Naive thymus-derived CD8-positive, alpha-beta T cell (primary cell): ENCODE measurements around the gene TADA2B. TPM values are rescaled to one million over a fixed set of nuclear protein-coding genes. Genes with fewer than 3 reads are reported as not detected.

ENCODE experiments used
- ATAC-seq, 2 donors: fragments of 150-1000 bp; cut with Tn5 transposase in 1 of 2; sonication (Bioruptor Pico), chemical (Tn5 transposase) in 1 of 2; 1 replicate in 1 of 2; 2 replicates in 1 of 2; pipeline ENCODE4 v1.10.0; 2021; ENCODE audit warnings: mild to moderate bottlenecking in 2 of 2, moderate library complexity in 2 of 2
- POLR2A ChIA-PET: fragments of 350-600 bp; sonication (Branson Sonifier 250); formaldehyde crosslinking; loops from one replicate; lab custom pipeline; 2021; ENCODE audit warnings: antibody characterized with exemption; lab: Charles Lee
- DNase-seq, 10 donors: peaks; one replicate each; pipeline versions ENCODE4 v3.0.0 to v3.0.0-alpha.2; 2020 to 2022
- H3K27ac Mint-ChIP-seq, 10 donors: one replicate each; pipeline ENCODE4 v1.8.0; 2020 to 2022; ENCODE audit warnings: mild to moderate bottlenecking in 10 of 10, mixed read lengths in 10 of 10, moderate library complexity in 4 of 10, inconsistent platforms in 1 of 10
- H3K27me3 Mint-ChIP-seq, 5 donors: one replicate each; pipeline ENCODE4 v1.8.0; 2021 to 2022; ENCODE audit warnings: mixed read lengths in 5 of 5
- H3K36me3 Mint-ChIP-seq, 3 donors: one replicate each; pipeline ENCODE4 v1.8.0; 2020 to 2022; ENCODE audit warnings: mixed read lengths in 3 of 3, mild to moderate bottlenecking in 2 of 3, inconsistent platforms in 1 of 3
- H3K4me1 Mint-ChIP-seq, 4 donors: one replicate each; pipeline ENCODE4 v1.8.0; 2021 to 2022; ENCODE audit warnings: mixed read lengths in 4 of 4
- H3K4me3 Mint-ChIP-seq, 10 donors: one replicate each; pipeline ENCODE4 v1.8.0; 2020 to 2022; ENCODE audit warnings: mild to moderate bottlenecking in 10 of 10, mixed read lengths in 10 of 10, moderate library complexity in 6 of 10, inconsistent platforms in 1 of 10
- H3K9me3 Mint-ChIP-seq, 9 donors: one replicate each; pipeline ENCODE4 v1.8.0; 2020 to 2022; ENCODE audit warnings: mixed read lengths in 9 of 9, mild to moderate bottlenecking in 3 of 9, inconsistent platforms in 1 of 9, moderate library complexity in 1 of 9
- polyA plus RNA-seq, 3 donors: library from polyadenylated mRNA; unstranded; fragments of 300-500 nt; fragmentation: Illumina TruSeq; gene quantifications; one replicate each; pipeline ENCODE4 v1.2.3, GENCODE V29; 2021
- total RNA-seq, 8 experiments: library from RNA in 2 of 8; stranded (reverse) in 2 of 8; gene quantifications; one replicate each; pipeline ENCODE4 v1.2.3 and lab custom pipeline; 2021 to 2026

Gene TADA2B, protein sequence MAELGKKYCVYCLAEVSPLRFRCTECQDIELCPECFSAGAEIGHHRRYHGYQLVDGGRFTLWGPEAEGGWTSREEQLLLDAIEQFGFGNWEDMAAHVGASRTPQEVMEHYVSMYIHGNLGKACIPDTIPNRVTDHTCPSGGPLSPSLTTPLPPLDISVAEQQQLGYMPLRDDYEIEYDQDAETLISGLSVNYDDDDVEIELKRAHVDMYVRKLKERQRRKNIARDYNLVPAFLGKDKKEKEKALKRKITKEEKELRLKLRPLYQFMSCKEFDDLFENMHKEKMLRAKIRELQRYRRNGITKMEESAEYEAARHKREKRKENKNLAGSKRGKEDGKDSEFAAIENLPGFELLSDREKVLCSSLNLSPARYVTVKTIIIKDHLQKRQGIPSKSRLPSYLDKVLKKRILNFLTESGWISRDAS
- total RNA-seq (10 to 100 TPM; 50.5 to 55.2 TPM), polyA plus RNA-seq (1 to 10 TPM; 2.6 to 4.8 (median 4.5) TPM), total RNA-seq (lab: John Stamatoyannopoulos, UW) (36.7 to 83.8 (median 48.4) reads per million in 6 experiments)

DNA sequence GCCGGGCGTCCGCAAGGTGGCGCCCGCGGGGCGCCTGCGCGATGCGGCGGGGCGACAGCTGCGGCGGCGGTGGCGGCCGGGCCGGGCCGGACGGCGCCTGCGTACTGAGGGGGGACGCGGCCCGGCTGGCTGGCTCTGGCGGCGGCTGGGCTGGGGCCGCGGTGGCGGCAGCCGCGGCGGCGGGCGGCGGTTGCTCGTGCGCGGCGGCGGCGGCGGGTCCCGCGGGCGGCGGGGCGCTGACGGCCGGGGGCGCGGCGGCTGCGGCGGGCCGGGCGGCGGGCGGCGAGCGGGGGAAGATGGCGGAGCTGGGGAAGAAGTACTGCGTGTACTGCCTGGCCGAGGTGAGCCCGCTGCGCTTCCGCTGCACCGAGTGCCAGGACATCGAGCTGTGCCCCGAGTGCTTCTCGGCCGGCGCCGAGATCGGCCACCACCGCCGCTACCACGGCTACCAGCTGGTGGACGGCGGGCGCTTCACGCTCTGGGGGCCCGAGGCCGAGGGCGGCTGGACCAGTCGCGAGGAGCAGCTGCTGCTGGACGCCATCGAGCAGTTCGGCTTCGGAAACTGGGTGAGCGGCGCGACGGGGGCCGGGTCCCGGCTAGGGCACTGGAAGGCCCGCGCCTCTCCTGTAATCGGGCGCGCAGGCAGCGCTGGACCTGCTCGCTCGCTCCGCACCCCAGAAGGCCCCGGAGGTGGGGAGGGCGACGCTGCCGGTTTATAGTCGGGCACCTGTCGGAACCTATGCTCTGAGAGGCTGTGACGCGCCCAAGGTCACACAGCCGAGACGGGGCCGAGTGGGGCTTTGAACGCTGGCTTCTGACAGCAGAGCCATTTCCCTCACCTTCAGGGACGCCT lies at the start of gene TADA2B:
Gene TADA2B, plus strand, starts transcription at position 89 of the 853 bp plus-strand sequence. Its CDS starts 208 bp downstream, at position 297.
- Mint-ChIP-seq H3K4me3 (peak within 1 kb of the TSS; percentile 87 to 95 (median 92)), H3K4me1 (peaks cover 35 to 58% (median 48%) of the 10 kb centered on the region in 4 donors), H3K27me3 (no peaks in the 10 kb centered on the region), H3K9me3 (no peaks in the 10 kb centered on the region), H3K36me3 (peaks cover 0 to 8% (median 2%) of the 10 kb centered on the region in 3 donors), H3K27ac (peak within 1 kb of the TSS; percentile 72 to 94 (median 90))
- POLR2A ChIA-PET: interaction anchor here (0.8 to 6.9 kb wide), 18 partner anchors 13 to 402 kb away, joined by 3 to 172 read pairs (median 5); partner anchors contain the start of genes BLOC1S4, GRPEL1 and TBC1D14
- peak; percentile 55 to 67 for ATAC-seq
- peak; percentile 30 to 74 (median 50) for DNase-seq

DNA sequence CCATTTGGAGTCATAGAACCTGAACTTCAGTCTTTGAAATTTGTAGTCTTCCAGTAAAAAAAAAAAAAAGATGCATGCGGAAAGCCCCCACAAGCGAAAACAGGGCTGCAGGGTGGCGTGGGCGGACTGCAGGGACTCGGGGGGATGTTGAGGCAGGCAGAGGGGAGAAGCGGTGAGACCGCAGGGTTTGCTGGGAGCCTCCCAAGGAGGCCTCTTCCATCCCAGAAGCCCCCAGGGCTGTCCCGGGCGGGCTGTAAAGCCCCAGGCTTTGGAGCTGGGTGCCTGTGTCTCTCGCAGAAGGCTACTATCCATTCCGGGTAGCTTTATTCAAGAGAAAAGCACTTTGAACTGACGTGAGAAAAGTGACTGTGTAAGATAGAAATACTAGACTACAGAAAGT lies 46.7 kb upstream of the TADA2B start:
- Mint-ChIP-seq H3K9me3 (no peaks in the 10 kb centered on the region), H3K4me1 (peaks cover 9 to 24% (median 15%) of the 10 kb centered on the region in 4 donors), H3K27me3 (no peaks in the 10 kb centered on the region), H3K27ac (no peak overlapping the region), H3K4me3 (no peak overlapping the region), H3K36me3 (peaks cover 0 to 73% (median 23%) of the 10 kb centered on the region in 3 donors)
- DNase-seq (no peak), ATAC-seq (no peak)
- POLR2A ChIA-PET: interaction anchor here (0.7 to 1.0 kb wide), 2 partner anchors 88 to 161 kb away, joined by 3 read pairs; no protein-coding TSS in a partner anchor

DNA sequence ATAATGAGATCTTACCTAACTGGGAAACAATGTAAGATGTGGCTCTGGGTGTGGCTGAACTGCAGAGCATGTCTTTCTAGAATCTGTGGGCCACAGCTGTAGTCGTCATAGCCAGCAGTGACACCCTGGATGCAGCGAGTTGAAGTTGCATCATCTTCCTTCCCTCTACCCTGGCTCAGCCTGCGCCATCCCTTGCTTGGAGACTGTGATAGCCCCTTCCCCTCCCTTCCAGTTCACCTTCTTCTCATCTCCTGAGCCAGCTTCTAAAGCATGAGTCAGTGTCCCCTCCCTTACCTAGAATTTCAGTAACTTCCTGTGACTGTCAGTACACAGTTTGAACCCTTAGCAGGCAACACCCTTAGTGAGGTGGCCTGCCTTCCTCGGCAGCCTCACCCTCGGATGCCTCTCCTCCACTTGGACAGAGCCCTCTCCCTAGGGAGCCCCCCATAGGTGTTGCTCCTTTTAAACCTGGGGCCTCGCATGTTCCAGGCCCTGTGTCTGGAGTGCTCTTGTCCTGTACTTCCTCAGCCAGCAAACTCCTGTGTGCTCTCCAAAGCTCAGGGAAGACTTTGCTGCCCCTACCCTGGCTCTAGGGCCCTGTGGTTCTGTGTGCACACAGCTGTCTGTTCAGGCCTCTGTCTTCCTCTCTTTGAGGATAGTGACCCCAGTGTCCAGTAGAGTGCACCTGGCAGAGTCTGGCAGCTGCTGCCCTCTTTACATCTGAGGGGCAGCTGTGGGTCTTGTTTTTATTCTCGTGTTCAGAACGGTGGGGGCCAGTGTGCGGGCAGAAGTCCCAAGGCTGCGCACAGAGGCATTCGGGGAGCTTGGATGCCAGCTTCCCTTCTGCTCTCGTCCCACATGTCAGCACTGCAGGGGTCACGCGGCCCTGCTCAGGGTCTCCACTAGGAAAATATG lies 43.7 kb upstream of the TADA2B start:
- H3K27me3 Mint-ChIP-seq: no peaks in the 10 kb centered on the region
- no peak for ATAC-seq
- peaks cover 3 to 12% (median 4%) of the 10 kb centered on the region in 4 donors for H3K4me1 Mint-ChIP-seq
- H3K36me3 Mint-ChIP-seq: peaks cover 0 to 90% (median 31%) of the 10 kb centered on the region in 3 donors
- no peak overlapping the region for H3K4me3 Mint-ChIP-seq
- DNase-seq: no peak
- no peaks in the 10 kb centered on the region for H3K9me3 Mint-ChIP-seq
- POLR2A ChIA-PET: no interaction called here
- H3K27ac Mint-ChIP-seq: peak overlapping the region in 5 of 10 donors; percentile 29 to 71 (median 57)

DNA sequence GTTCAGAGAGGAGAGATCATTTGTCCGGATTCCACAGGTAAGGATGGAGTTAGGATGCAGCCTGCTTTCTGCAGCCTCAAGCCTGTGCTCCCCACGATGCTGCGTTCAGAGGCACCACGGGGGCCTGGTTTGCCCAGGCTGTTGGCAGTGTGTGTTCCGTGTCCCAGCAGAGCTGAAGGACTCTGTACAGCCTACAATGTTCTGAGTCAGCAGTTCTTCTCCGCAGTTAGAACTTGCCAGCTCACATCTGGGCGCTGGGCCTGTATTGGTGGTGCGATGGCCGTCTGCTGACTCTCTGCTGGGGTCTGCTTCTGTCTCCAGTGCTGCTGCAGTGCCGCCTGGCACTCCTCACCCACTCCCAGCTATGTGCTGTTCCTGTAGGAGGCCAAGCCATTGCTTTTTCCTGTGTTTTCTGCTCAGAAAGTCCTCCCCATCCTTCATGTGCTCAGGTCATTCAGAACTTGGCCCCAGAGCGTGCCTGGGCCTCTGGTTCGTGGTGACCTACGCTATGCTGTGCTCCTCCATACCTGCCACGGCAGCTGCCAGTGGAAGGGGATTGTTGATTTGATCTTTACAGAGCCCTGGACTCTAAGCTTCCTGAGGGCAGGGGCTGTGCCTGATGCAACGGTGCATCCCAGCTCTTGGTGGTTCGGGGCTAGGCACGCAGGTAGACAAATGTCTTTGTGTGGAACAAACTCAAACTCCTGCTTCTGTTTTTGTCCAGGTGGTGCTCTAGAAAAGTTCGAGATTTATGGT lies 42.6 kb upstream of the TADA2B start:
- H3K4me1 Mint-ChIP-seq: peaks cover 0 to 13% (median 4%) of the 10 kb centered on the region in 4 donors

DNA sequence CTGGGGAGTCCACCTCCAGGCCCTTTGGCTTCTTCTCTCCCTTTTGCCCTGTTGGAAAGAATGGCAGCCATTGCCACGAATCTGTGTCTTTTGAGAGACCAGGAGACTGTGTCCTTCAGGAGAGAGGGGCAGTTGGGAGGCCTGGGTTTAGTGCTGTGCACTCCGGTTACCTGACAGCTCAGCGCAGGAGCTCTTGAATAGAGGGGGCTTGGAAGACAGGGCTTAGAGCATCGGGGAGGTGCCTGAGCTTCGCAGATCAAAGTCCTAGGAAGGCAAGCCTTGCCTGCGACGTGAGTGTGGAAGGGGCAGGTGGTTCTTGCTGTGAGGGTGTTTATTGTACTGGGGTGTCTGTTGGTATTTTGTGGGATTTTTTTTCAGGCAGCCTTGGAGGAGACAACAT lies 41.9 kb upstream of the TADA2B start:
- ATAC-seq (no peak), DNase-seq (no peak)
- Mint-ChIP-seq H3K9me3 (no peaks in the 10 kb centered on the region), H3K36me3 (peaks cover 0 to 88% (median 34%) of the 10 kb centered on the region in 3 donors), H3K27me3 (no peaks in the 10 kb centered on the region), H3K4me3 (no peak overlapping the region), H3K27ac (peak overlapping the region in 1 of 10 donors; percentile 19), H3K4me1 (peaks cover 0 to 13% (median 4%) of the 10 kb centered on the region in 4 donors)
- POLR2A ChIA-PET: no interaction called here

More for the DNA sequence above, 42.6 kb upstream of the TADA2B start:
- H3K27ac Mint-ChIP-seq: peak overlapping the region in 1 of 10 donors; percentile 28
- POLR2A ChIA-PET: no interaction called here
- no peak for ATAC-seq
- H3K4me3 Mint-ChIP-seq: no peak overlapping the region
- H3K36me3 Mint-ChIP-seq: peaks cover 0 to 88% (median 34%) of the 10 kb centered on the region in 3 donors
- DNase-seq: no peak
- H3K27me3 Mint-ChIP-seq: no peaks in the 10 kb centered on the region
- no peaks in the 10 kb centered on the region for H3K9me3 Mint-ChIP-seq

DNA sequence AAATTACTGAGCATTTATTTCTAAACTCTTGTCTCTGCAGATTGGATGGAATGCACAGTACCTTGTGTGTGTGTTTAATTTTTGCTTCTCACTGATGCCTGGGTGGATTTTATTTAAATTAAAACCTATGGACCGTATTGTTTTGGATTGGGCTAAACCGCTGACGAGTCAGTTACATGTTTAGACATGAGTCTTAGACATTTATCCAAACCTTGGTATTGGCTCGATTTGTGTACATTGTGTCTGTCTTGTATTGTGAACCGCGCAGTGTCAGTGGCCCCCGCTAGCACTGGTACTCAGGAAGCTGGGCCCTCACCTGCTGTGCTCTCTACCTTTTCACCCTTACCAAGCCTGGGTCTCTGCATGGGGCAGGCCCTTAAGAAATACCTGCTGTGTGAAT lies 40.8 kb upstream of the TADA2B start:
- H3K27me3 Mint-ChIP-seq: no peaks in the 10 kb centered on the region
- H3K27ac Mint-ChIP-seq: peak overlapping the region in 1 of 10 donors; percentile 53
- H3K4me1 Mint-ChIP-seq: peaks cover 0 to 17% (median 4%) of the 10 kb centered on the region in 4 donors
- POLR2A ChIA-PET: no interaction called here
- ATAC-seq (no peak), DNase-seq (no peak)
- peaks cover 0 to 87% (median 28%) of the 10 kb centered on the region in 3 donors for H3K36me3 Mint-ChIP-seq
- no peak overlapping the region for H3K4me3 Mint-ChIP-seq
- no peaks in the 10 kb centered on the region for H3K9me3 Mint-ChIP-seq

DNA sequence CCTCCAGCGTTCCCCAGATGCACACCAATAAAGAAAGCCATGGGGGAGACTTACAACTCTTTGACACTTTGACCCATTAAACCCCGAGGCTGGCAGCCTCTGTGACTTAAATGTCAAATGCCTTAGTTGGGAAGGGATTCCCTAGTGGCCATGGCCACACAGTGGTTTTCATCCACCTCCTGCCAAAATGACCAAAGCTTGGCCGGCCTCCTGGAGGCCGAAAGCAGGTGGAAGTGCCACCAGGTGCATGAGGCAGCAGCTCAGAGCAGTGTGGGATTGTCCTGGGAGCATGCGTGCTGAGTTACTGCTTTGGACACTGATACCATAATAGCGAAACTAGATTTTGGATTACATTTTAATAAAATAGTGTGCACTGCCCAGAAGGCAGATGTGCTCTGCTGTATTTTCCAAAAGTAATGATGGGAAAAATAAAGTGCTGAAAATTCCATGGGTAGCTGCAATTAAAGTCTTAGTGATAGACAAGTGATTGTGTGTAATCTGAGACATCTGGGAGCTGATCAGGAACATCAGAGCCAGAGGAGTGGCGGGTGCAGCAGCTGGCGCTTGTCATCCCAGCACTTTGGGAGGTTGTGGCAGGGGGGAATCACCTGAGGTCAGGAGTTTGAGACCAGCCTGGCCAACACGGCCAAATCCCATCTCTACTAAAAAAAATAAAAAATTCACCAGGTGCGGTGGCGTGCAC lies 39.8 kb upstream of the TADA2B start:
- H3K27ac Mint-ChIP-seq: peak overlapping the region in 1 of 10 donors; percentile 44
- H3K27me3 Mint-ChIP-seq: no peaks in the 10 kb centered on the region
- H3K4me3 Mint-ChIP-seq: no peak overlapping the region
- H3K36me3 Mint-ChIP-seq: peaks cover 0 to 87% (median 28%) of the 10 kb centered on the region in 3 donors
- H3K9me3 Mint-ChIP-seq: no peaks in the 10 kb centered on the region
- no peak for DNase-seq
- POLR2A ChIA-PET: no interaction called here
- H3K4me1 Mint-ChIP-seq: peaks cover 0 to 15% (median 4%) of the 10 kb centered on the region in 4 donors
- ATAC-seq: no peak

DNA sequence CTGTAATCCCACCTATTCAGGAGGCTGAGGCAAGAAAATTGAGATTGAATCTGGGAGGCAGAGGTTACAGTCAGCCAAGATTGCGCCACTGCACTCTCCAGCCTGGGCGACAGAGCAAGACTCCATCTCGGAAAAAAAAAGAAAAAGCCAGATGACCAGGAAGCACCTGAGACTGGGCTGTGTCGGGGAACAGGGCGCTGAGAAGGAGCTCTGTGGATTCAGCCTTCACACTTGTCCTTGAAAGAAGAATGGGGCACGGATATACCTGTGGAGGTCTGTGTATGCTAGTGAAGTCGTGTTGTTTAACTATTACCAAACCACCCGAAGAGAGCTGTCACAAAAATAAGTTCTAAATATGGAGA lies 39.3 kb upstream of the TADA2B start:
- no peak for ATAC-seq
- no peak for DNase-seq
- POLR2A ChIA-PET: no interaction called here
- Mint-ChIP-seq H3K27me3 (no peaks in the 10 kb centered on the region), H3K4me3 (no peak overlapping the region), H3K9me3 (no peaks in the 10 kb centered on the region), H3K36me3 (peaks cover 0 to 86% (median 29%) of the 10 kb centered on the region in 3 donors), H3K4me1 (peaks cover 0 to 15% (median 4%) of the 10 kb centered on the region in 4 donors), H3K27ac (peak overlapping the region in 1 of 10 donors; percentile 27)

DNA sequence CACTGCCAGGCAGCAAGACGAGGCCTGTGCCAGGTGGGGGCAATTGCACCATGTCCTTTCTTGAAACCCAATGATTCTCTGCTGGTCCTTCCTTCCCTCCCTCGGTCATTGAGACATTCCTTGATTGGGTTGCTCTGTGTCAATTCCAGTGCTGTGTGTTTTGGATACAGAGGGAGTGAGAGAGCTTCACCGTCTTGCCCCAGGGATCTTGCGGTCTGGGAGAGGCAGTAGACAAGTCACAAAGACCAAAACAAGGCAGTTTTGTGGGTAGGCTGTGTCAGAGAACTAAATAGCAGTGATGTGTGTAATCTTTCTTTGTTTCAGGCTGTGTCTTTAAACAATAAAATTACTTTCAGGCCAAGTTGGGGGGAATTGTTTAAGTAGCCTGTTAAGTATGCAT lies 38.8 kb upstream of the TADA2B start:
- ATAC-seq (no peak), DNase-seq (no peak)
- Mint-ChIP-seq H3K36me3 (peaks cover 0 to 86% (median 28%) of the 10 kb centered on the region in 3 donors), H3K4me3 (no peak overlapping the region), H3K4me1 (peaks cover 0 to 18% (median 1%) of the 10 kb centered on the region in 4 donors), H3K27ac (peak overlapping the region in 1 of 10 donors; percentile 27), H3K27me3 (no peaks in the 10 kb centered on the region), H3K9me3 (no peaks in the 10 kb centered on the region)
- POLR2A ChIA-PET: no interaction called here

DNA sequence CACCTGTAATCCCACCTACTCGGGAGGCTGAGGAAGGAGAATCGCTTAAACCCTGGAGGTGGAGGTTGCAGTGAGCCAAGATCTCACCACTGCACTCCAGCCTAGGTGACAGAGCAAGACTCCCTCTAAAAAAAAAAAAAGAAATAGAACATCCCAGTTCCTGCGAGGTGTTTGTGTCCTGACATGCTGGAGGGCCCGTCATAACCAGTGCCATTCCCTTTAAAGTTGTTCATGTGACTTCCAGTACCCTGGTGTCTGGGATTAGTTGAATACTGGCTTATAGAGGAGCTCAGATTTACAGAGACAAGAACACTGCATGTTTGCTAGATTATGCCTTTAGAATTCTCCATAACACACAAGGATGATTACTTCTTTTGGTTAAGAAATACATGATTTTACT lies 37.6 kb upstream of the TADA2B start:
- H3K4me3 Mint-ChIP-seq: no peak overlapping the region
- ATAC-seq: no peak
- POLR2A ChIA-PET: no interaction called here
- H3K9me3 Mint-ChIP-seq: no peaks in the 10 kb centered on the region
- H3K4me1 Mint-ChIP-seq: peaks cover 0 to 17% (median 0%) of the 10 kb centered on the region in 4 donors
- peaks cover 0 to 87% (median 24%) of the 10 kb centered on the region in 3 donors for H3K36me3 Mint-ChIP-seq
- H3K27me3 Mint-ChIP-seq: no peaks in the 10 kb centered on the region
- no peak for DNase-seq
- H3K27ac Mint-ChIP-seq: peak overlapping the region in 1 of 10 donors; percentile 18
